Mucosa of stomach (tissue), 1 donor: ENCODE results near the gene SIRT7.

Experiments
- H3K27me3 ChIP-seq: one replicate; pipeline ENCODE4 v1.7.0; 2013; ENCODE audit warnings: mild to moderate bottlenecking, low read length; ENCODE audit not compliant: control insufficient read depth, insufficient read depth
- H3K36me3 ChIP-seq: one replicate; pipeline ENCODE4 v1.7.0; 2013; ENCODE audit warnings: low read length; ENCODE audit not compliant: control insufficient read depth, insufficient read depth
- H3K4me1 ChIP-seq: one replicate; pipeline ENCODE4 v1.7.0; 2013; ENCODE audit warnings: mild to moderate bottlenecking, low read length; ENCODE audit not compliant: control insufficient read depth, insufficient read depth
- H3K4me3 ChIP-seq: one replicate; pipeline ENCODE4 v1.7.0; 2013; ENCODE audit warnings: low read length
- H3K9ac ChIP-seq: one replicate; pipeline ENCODE4 v1.7.0; 2013; ENCODE audit warnings: mild to moderate bottlenecking, low read length, moderate library complexity
- H3K9me3 ChIP-seq: one replicate; pipeline ENCODE4 v1.7.0; 2013; ENCODE audit warnings: mild to moderate bottlenecking, low read length, moderate library complexity; ENCODE audit not compliant: control insufficient read depth
- donor health status: Pancreatic carcinoma.

The SIRT7 gene

GRCh38 chr17:81948635-81949378 is 30.8 kb upstream of the SIRT7 start:
- no peak overlapping the region for H3K4me3 ChIP-seq
- H3K27me3 ChIP-seq = no peaks in the 10 kb centered on the region
- H3K36me3 ChIP-seq = no peaks in the 10 kb centered on the region
- no peaks in the 10 kb centered on the region for H3K4me1 ChIP-seq
- no peak overlapping the region for H3K9ac ChIP-seq
- H3K9me3 ChIP-seq = no peaks in the 10 kb centered on the region

- H3K4me3 ChIP-seq = no peak within 1 kb of the TSS
- no peaks in the 10 kb centered on the region for H3K9me3 ChIP-seq
- H3K4me1 ChIP-seq = no peaks in the 10 kb centered on the region
- H3K36me3 ChIP-seq = no peaks in the 10 kb centered on the region
- no peak within 1 kb of the TSS for H3K9ac ChIP-seq
- peaks cover 2% of the 10 kb centered on the region for H3K27me3 ChIP-seq
These were observed 29.2 kb upstream of the SIRT7 start, which contains the start of gene MYADML2 for GRCh38 chr17:81947189-81947588. Gene MYADML2, minus strand, starts transcription at chr17:81947233. Its CDS starts 5,492 bp downstream, at chr17:81941741.

DNA sequence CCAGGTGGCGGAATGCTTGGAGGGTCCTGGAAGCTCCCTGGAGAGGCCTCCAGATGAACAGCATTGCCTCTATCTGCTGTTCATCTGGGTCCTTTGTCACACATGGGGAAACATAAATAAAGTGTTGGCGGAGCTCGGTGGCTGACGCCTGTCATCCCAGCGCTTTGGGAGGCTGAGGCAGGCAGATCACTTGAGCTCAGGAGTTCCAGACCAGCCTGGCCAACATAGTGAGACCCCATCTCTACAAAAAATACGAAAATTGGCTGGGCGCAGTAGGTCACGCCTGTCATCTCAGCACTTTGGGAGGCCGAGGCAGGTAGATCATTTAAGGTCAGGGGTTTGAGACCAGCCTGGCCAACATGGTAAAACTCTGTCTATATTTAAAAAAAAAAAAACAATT is 26.9 kb upstream of the SIRT7 start:
- H3K4me1 ChIP-seq = peaks cover 7% of the 10 kb centered on the region
- peaks cover 15% of the 10 kb centered on the region for H3K27me3 ChIP-seq
- no peak overlapping the region for H3K4me3 ChIP-seq
- no peaks in the 10 kb centered on the region for H3K36me3 ChIP-seq
- H3K9me3 ChIP-seq = no peaks in the 10 kb centered on the region
- no peak overlapping the region for H3K9ac ChIP-seq

- no peak overlapping the region for H3K9ac ChIP-seq
- H3K9me3 ChIP-seq = no peaks in the 10 kb centered on the region
- no peak overlapping the region for H3K4me3 ChIP-seq
- H3K4me1 ChIP-seq = peaks cover 9% of the 10 kb centered on the region
- no peaks in the 10 kb centered on the region for H3K36me3 ChIP-seq
- peaks cover 20% of the 10 kb centered on the region for H3K27me3 ChIP-seq
These were observed 24.2 kb upstream of the SIRT7 start for GRCh38 chr17:81942167-81942553.

DNA sequence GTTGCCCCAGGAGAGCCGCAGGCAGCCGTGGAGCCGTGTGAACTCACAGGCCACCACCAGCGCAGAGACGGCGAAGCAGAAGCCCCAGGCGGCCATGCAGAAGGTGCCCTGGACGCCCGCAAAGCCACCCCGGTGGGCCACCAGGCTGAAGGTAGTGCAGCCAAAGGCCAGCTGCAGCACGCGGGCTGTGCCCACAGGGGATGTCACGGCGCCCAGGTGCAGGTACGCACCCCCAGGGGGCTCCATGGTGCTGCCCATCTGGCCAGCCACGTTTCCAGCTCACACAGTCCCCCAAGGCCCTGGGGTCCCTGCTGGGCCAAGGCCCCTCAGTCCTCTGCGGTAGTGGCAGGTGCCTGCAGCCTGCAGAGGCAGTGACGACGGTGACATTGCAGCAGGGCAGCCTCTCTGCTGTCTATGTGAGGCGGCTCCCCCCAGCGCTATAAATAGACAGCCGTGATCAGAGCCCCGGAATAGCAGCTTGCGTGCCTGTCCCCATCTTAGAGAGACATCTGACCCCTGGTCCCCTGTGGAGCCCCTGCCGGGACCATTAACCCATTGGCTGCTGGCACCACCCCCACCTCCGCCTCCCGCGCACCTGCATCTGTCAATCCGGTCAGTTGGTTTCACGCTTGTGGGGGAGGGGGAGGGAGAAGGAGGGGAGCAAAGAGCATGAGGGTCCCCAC is 23.6 kb upstream of the SIRT7 start:
- H3K4me3 ChIP-seq = no peak overlapping the region
- peaks cover 20% of the 10 kb centered on the region for H3K27me3 ChIP-seq
- no peaks in the 10 kb centered on the region for H3K9me3 ChIP-seq
- H3K9ac ChIP-seq = no peak overlapping the region
- H3K4me1 ChIP-seq = peaks cover 11% of the 10 kb centered on the region
- H3K36me3 ChIP-seq = no peaks in the 10 kb centered on the region

- Histone ChIP-seq H3K4me3 (no peak overlapping the region), H3K27me3 (peaks cover 20% of the 10 kb centered on the region), H3K9me3 (no peaks in the 10 kb centered on the region), H3K9ac (no peak overlapping the region), H3K4me1 (peaks cover 17% of the 10 kb centered on the region), H3K36me3 (no peaks in the 10 kb centered on the region)
These were observed 22.8 kb upstream of the SIRT7 start for GRCh38 chr17:81940538-81941483.

GRCh38 chr17:81939881-81940385 is 22.0 kb upstream of the SIRT7 start:
- no peak overlapping the region for H3K4me3 ChIP-seq
- H3K9me3 ChIP-seq = no peaks in the 10 kb centered on the region
- no peak overlapping the region for H3K9ac ChIP-seq
- H3K27me3 ChIP-seq = peaks cover 20% of the 10 kb centered on the region
- H3K4me1 ChIP-seq = peaks cover 22% of the 10 kb centered on the region
- no peaks in the 10 kb centered on the region for H3K36me3 ChIP-seq

DNA sequence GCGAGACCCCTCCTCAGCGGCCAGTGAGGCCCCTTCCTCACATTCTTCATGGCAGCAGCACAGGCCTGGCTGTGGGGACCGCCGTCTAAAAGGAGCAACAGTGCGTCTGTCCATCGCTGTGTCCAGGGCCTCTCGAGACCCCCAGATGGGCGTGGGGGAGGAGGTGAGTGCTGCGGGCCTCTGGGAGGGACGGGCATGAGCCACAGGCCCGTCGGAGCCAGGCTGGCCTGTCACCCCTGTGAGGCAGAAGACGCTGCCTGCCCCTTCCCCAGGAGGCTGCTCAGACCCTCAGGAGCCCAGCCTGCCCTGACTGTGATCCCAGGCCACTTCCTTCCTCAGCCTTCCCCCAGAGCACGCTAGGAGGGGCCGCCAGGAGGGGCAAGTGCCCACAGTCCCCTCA is 21.2 kb upstream of the SIRT7 start:
- no peaks in the 10 kb centered on the region for H3K36me3 ChIP-seq
- H3K27me3 ChIP-seq = peaks cover 20% of the 10 kb centered on the region
- no peaks in the 10 kb centered on the region for H3K9me3 ChIP-seq
- H3K9ac ChIP-seq = no peak overlapping the region
- peaks cover 22% of the 10 kb centered on the region for H3K4me1 ChIP-seq
- H3K4me3 ChIP-seq = no peak overlapping the region

DNA sequence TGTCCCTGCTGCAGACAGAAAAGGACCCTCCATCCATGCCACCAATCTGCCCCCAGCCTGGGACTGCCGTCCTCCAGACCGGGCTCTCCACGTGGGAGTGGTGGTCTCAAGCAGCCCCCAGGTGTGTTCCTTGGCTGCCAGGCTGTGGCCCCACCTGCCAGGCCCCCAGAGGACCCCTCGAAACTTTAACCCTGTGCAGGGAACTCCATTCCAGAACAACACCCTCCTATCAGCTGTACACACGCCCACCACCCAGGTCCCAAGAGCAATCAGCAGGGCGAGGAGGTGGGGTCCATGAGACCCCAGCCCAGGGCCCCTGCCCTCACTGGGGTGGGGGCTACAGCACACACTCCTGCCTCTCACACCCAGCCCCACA is 17.7 kb upstream of the SIRT7 start:
- peaks cover 35% of the 10 kb centered on the region for H3K4me1 ChIP-seq
- no peaks in the 10 kb centered on the region for H3K36me3 ChIP-seq
- H3K9me3 ChIP-seq = no peaks in the 10 kb centered on the region
- peaks cover 9% of the 10 kb centered on the region for H3K27me3 ChIP-seq
- H3K4me3 ChIP-seq = no peak overlapping the region
- no peak overlapping the region for H3K9ac ChIP-seq

DNA sequence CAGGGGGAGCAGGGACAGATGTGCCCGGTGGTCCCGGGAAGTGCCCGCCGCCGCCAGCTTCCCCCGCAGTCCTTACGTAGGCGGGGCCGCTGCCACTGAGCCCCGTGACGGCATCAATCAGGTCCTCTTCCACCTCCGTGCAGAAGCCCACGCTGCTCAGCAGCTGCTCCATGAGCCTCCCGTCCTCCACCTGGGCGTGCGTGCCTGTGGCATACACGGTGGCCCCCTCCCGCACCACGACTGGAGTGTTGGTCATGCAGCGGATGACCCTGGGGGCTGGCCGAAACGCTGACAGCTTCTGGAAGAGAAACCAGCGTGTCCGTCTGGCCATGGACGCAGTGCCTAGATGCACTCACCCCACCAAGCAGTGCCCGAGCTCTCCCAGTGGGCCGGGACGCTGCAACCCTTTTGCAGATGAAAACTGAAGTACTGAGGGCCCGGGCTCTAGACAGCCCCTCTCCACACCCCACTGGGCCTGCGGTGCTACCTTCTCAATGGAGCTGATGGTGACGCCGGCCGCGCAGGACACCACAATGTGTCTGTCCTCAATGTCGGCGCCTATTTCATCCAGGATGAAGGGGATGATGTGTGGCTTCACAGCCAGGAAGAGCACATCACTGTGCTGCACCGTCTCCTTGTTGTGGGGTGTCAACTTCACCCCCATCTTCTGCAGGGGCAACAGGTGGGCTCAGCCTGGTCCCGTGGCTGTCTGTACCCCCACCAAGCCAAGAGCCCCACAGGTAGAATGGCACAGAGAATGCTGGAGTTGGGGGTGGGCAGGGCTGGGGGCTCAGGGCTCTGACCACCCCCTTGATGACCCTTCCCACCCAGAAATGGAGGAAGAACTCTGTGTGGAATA is 17.1 kb upstream of the SIRT7 start:
- H3K27me3 ChIP-seq = peaks cover 6% of the 10 kb centered on the region
- peaks cover 30% of the 10 kb centered on the region for H3K4me1 ChIP-seq
- no peak overlapping the region for H3K4me3 ChIP-seq

GRCh38 chr17:81934098-81934757 is 16.3 kb upstream of the SIRT7 start:
- Histone ChIP-seq H3K36me3 (no peaks in the 10 kb centered on the region), H3K4me3 (no peak overlapping the region), H3K9ac (no peak overlapping the region), H3K9me3 (no peaks in the 10 kb centered on the region), H3K27me3 (no peaks in the 10 kb centered on the region), H3K4me1 (peaks cover 26% of the 10 kb centered on the region)

More for the DNA sequence above, 17.1 kb upstream of the SIRT7 start:
- H3K36me3 ChIP-seq = no peaks in the 10 kb centered on the region
- H3K9ac ChIP-seq = no peak overlapping the region
- no peaks in the 10 kb centered on the region for H3K9me3 ChIP-seq
